ENCODE results near the gene DDRGK1. TPM values are rescaled to one million over a fixed set of nuclear protein-coding genes. Genes with fewer than 3 reads are reported as not detected.

The DDRGK1 gene
- total and polyA plus RNA-seq, 8 donors: 2.3 to 108 (median 52.4) TPM

DNA sequence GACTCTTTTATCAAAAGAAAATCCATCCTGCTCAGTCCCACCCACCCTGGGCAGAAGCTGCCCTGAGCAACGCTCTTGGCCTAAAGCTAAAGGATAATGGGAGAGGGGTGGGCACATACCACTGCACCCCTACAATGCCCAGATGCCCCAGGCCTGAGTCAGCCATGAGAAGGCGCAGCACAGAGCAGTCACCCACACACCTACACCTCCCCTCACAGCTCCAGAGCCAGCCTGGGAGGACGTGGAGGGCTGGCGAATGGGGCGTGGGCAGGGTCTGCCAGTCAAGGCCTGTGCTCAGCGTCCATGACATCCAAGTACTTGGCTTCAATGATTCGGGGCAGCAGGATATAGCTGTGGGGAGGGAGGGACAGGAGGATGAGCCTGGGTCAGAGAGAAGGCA lies 23.0 kb upstream of the DDRGK1 start:
- intact Hi-C loops (cut with DNase I; ENCODE audit: low total_unique reads): no loop called here
- no peak for DNase-seq
- WGBS, 5 donors: 63 to 84% (median 69%) methylated on average over 6 to 7 of the region's 7 CpGs
- H3K36me3 ChIP-seq: peaks cover 8 to 33% (median 24%) of the 10 kb centered on the region in 4 donors
- TF ChIP-seq POLR2A (IDR thresholded peaks at IDR 0.05) (no peak), POLR2AphosphoS5 (IDR thresholded peaks at IDR 0.05) (no peak), EP300 (IDR thresholded peaks at IDR 0.05) (no peak)
- TF ChIP-seq, protein P1, sequence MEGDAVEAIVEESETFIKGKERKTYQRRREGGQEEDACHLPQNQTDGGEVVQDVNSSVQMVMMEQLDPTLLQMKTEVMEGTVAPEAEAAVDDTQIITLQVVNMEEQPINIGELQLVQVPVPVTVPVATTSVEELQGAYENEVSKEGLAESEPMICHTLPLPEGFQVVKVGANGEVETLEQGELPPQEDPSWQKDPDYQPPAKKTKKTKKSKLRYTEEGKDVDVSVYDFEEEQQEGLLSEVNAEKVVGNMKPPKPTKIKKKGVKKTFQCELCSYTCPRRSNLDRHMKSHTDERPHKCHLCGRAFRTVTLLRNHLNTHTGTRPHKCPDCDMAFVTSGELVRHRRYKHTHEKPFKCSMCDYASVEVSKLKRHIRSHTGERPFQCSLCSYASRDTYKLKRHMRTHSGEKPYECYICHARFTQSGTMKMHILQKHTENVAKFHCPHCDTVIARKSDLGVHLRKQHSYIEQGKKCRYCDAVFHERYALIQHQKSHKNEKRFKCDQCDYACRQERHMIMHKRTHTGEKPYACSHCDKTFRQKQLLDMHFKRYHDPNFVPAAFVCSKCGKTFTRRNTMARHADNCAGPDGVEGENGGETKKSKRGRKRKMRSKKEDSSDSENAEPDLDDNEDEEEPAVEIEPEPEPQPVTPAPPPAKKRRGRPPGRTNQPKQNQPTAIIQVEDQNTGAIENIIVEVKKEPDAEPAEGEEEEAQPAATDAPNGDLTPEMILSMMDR (IDR thresholded peaks at IDR 0.05): no peak
- no peak overlapping the region for H3K27ac ChIP-seq
- no peaks in the 10 kb centered on the region for H3K27me3 ChIP-seq
- no peaks in the 10 kb centered on the region for H3K9me3 ChIP-seq
- H3K4me3 ChIP-seq: no peak overlapping the region
- H3K4me1 ChIP-seq: peaks cover 0 to 10% (median 2%) of the 10 kb centered on the region in 4 donors

DNA sequence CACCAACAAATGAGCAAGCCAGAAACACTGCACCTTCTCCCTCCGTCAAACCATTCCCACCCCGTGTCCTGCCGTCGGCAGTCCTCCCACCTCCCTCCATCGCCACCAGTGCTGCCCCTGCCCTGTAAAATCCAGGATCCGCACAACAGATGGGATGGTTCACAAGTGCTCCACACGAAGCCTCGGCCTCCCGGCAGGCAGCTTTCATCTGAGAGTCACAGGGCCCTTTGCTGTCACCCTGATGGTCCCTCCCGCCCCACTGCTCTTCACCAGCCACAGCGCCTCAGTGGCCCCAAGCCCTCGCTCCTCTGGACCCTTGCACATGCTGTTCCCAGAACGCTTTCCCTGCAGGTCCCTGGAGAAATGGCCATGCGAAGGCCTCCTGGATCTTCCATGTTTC lies 22.4 kb upstream of the DDRGK1 start:
- Histone ChIP-seq H3K9me3 (no peaks in the 10 kb centered on the region), H3K27ac (no peak overlapping the region), H3K36me3 (peaks cover 11 to 39% (median 30%) of the 10 kb centered on the region in 4 donors), H3K27me3 (no peaks in the 10 kb centered on the region), H3K4me3 (no peak overlapping the region), H3K4me1 (peaks cover 0 to 16% (median 2%) of the 10 kb centered on the region in 4 donors)
- no peak for DNase-seq
- intact Hi-C loops (cut with DNase I; ENCODE audit: low total_unique reads): no loop called here
- no peak for TF ChIP-seq EP300 (IDR thresholded peaks at IDR 0.05)
- no peak for TF ChIP-seq POLR2A (IDR thresholded peaks at IDR 0.05)
- TF ChIP-seq, protein P1 (IDR thresholded peaks at IDR 0.05): no peak
- TF ChIP-seq POLR2AphosphoS5 (IDR thresholded peaks at IDR 0.05): no peak
- WGBS, 5 donors: 91 to 97% (median 92%) methylated on average over 11 to 14 of the region's 14 CpGs

DNA sequence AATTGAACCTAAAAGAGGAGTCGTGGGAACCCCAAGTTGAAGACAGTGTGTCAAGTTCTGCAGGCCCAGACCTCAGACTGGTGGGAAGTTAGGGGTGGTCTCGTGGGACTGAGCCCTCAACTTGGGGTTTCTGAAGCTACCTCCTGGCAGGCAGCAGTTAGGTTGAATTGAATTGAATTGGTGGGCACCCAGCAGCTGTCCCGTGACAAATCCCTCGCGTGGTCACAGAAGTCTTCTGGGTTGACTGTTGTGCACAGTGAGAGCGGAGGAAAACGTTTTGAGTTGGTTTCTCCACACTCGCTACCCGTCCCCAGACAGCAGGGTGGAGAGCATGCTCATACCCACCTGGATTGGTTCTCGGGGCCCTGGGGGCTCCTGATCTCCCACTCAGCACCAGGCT lies 21.6 kb upstream of the DDRGK1 start:
- Histone ChIP-seq H3K4me3 (no peak overlapping the region), H3K9me3 (no peaks in the 10 kb centered on the region), H3K36me3 (peaks cover 17 to 47% (median 38%) of the 10 kb centered on the region in 4 donors), H3K27ac (no peak overlapping the region), H3K27me3 (no peaks in the 10 kb centered on the region), H3K4me1 (peaks cover 0 to 21% (median 2%) of the 10 kb centered on the region in 4 donors)
- DNase-seq: no peak
- intact Hi-C loops (cut with DNase I; ENCODE audit: low total_unique reads): no loop called here
- 86 to 94% (median 90%) methylated on average over 10 of the region's 10 CpGs for WGBS, 5 donors
- no peak for TF ChIP-seq POLR2A (IDR thresholded peaks at IDR 0.05)
- TF ChIP-seq, protein P1 (IDR thresholded peaks at IDR 0.05): no peak
- no peak for TF ChIP-seq POLR2AphosphoS5 (IDR thresholded peaks at IDR 0.05)
- TF ChIP-seq EP300 (IDR thresholded peaks at IDR 0.05): no peak

DNA sequence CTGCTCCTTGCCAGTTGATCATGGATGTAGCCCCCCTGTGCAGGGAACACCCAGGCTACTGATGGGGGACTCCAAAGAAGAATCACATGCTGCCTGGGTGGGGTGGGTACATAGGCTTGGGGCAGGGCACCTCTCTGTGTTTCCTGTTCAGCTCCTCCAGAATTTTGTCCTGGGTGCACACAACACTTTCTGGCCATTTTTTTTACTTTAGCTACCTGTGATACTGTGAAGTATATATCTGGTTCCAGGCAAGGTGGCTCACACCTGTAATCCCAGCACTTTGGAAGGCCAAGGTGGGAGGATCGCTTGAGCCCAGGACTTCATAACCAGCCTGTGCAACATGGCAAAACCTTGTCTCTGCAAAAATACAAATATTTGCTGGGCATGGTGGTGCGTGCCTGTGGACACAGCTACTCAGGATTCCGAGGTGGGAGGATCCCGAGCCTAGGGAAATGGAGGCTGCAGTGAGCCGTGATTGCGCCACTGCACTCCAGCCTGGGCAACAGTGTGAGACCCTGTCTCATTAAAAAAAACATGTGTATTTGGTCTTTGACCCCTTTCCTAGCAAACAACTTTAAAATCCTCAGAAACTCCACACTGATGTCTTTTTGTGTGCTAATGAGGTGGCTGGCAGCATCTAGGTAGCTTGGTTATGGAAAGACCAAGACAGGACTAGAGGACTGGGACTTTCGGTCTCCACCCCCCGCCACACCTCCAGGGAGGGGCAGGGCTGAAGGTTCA lies 20.4 kb upstream of the DDRGK1 start:
- no peak overlapping the region for H3K27ac ChIP-seq
- H3K9me3 ChIP-seq: no peaks in the 10 kb centered on the region
- H3K4me3 ChIP-seq: no peak overlapping the region
- 69 to 81% (median 77%) methylated on average over 7 to 8 of the region's 8 CpGs for WGBS, 5 donors
- DNase-seq: no peak
- H3K4me1 ChIP-seq: peaks cover 0 to 21% (median 2%) of the 10 kb centered on the region in 4 donors
- TF ChIP-seq EP300 (IDR thresholded peaks at IDR 0.05) (no peak), POLR2A (IDR thresholded peaks at IDR 0.05) (no peak), POLR2AphosphoS5 (IDR thresholded peaks at IDR 0.05) (no peak)
- TF ChIP-seq, protein P1 (IDR thresholded peaks at IDR 0.05): no peak
- intact Hi-C loops (cut with DNase I; ENCODE audit: low total_unique reads): no loop called here
- H3K36me3 ChIP-seq: peaks cover 21 to 59% (median 50%) of the 10 kb centered on the region in 4 donors
- no peaks in the 10 kb centered on the region for H3K27me3 ChIP-seq
